ENCODE measurements around the gene PPP1CA.
"Not testable (repeated sequence)": the region's sequence is repeated elsewhere in the genome, so short reads cannot be mapped to it uniquely, and the experiment has no call there.

Gene PPP1CA

GRCh38 chr11:67434395-67434881, 32.8 kb upstream of the PPP1CA start:
- no peak for DNase-seq

DNA sequence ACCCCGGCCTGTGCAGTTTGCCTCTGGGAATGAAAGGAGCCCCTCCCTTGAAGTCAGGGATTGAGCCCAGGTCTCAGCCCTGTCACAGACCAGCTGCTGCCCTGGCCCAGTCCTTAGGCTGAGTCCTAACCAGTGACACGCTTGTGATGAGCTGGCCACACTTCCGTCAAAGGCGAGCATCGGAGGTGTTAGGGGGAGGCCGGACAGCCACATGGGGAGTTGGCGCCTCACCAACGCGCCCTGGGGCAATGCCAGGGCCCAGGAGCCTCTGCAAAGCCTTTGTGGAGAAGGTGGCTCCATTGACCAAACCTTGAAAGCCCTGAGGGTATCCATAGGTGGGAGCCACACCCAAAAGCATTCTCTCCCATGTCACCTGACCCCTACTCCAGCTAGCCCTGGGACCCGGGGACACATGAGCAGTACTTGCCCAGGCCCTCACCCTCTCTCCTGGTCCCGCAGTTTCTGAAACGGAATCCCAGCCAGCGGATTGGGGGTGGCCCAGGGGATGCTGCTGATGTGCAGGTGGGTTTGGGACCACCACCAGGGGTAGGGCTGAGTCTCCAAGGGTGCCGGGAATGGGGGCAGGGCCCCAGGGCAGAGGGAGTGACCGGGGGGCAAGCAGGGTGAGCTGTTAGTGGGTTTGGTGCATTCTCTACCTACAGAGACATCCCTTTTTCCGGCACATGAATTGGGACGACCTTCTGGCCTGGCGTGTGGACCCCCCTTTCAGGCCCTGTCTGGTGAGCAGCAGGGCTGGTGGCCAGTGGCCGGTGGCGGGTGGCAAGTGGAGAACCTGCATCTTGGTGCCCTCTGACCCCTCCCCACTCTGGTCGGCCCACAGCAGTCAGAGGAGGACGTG, 32.1 kb upstream of the PPP1CA start:
- no peak for DNase-seq

- DNase-seq: no peak
Measured at GRCh38 chr11:67432655-67433349, 31.1 kb upstream of the PPP1CA start.

DNA sequence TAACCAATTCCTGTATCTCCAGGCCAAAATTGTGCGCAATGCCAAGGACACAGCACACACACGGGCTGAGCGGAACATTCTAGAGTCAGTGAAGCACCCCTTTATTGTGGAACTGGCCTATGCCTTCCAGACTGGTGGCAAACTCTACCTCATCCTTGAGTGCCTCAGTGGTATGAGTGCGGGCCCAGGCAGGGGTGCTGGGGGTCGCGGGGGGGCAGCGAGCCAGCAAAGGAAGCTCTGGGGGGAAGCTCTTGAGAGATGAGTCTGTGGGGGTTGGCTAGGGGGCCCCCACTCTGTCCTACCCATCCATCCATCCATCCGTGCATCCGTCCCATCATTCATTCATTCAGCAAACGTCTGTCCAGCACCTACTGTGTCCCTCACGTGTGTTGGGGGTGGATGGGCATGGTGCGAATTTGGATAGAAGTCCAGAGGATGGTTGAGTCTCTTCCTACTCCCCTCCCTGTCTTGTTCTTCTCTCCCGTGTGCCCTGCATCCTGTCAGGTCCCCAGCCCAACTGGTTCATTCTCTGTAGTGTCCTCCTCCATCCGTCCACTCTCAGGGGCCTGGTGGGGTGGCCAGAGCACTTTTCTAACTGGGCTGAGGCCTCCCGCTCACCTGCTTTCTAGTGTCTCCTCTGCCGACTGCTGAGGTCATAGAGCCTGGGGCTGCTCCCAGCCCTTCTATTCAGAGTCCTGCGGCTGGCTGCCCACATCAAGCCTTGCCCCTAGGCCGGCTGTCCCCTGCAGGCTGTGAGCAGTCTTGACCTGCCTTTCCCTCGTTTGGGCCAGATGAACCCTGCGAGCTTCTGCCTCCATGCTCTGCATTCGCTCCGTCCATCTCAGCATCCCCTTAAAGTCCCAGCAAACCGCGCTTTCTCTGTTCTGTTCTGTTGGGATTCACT, 29.9 kb upstream of the PPP1CA start:
- no peak for DNase-seq

- no peak for DNase-seq
Measured at GRCh38 chr11:67429722-67430121, 28.1 kb upstream of the PPP1CA start.

GRCh38 chr11:67429038-67429668, 27.5 kb upstream of the PPP1CA start:
- DNase-seq: no peak

GRCh38 chr11:67428052-67429001, 26.7 kb upstream of the PPP1CA start, which contains the start of gene RPS6KB2:
Gene RPS6KB2, plus strand, starts transcription at chr11:67428494. Its CDS starts 52 bp downstream, at chr11:67428546.
- DNase-seq: peak; percentile 98

- not testable (repeated sequence) for DNase-seq
Measured at GRCh38 chr11:67427364-67427859, 25.8 kb upstream of the PPP1CA start.

DNA sequence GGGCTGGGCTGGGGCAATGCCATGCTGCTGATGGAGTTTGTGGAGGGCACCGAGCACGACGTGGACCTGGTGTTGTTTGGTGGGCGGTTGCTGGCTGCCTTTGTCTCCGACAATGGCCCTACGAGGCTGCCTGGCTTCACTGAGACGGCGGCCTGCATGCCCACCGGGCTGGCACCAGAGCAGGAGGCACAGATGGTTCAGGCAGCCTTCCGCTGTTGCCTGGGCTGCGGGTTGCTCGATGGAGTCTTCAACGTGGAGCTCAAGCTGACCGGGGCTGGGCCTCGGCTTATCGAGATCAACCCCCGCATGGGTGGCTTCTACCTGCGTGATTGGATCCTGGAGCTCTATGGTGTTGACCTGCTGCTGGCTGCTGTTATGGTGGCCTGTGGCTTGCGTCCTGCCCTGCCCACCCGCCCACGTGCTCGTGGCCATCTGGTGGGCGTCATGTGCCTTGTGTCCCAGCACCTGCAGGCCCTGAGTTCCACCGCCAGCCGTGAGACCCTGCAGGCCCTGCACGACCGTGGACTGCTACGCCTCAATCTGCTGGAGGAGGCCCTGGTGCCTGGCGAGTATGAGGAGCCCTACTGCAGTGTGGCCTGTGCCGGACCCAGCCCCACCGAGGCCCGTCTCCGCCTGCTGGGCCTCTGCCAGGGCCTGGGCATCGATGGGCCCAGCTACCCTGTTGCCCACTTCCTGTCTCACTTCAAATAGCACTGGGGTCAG, 22.4 kb upstream of the PPP1CA start:
- no peak for DNase-seq

- no peak for DNase-seq
Measured at GRCh38 chr11:67423466-67423865, 21.8 kb upstream of the PPP1CA start.

GRCh38 chr11:67422891-67423290, 21.2 kb upstream of the PPP1CA start:
- DNase-seq: peak; percentile 87

DNA sequence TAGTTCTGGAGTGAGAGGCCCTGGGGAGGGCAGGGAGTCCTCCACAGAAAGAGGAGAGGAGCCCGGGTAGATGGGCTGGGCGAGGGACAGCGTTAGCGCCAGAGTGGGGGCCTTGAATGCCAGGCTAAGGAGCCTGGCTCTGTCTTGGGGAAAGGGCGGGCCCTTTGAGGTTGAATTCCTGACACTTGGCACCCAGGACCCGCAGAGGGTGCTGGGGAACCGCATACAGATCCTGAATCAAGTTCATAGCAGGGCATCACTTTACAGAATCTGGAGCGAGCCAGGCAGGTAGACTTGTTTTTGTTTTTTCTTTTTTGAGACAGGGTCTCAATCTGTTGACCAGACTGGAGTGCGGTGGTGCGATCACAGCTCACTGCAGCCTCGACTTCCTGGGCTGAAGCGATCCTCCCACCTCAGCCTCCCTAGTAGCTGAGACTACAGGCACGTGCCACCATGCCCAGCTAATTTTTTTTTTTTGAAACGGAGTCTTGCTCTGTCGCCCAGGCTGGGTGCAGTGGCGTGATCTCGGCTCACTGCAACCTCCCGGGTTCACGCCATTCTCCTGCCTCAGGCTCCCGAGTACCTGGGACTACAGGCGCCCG, 19.9 kb upstream of the PPP1CA start:
- DNase-seq: no peak

DNA sequence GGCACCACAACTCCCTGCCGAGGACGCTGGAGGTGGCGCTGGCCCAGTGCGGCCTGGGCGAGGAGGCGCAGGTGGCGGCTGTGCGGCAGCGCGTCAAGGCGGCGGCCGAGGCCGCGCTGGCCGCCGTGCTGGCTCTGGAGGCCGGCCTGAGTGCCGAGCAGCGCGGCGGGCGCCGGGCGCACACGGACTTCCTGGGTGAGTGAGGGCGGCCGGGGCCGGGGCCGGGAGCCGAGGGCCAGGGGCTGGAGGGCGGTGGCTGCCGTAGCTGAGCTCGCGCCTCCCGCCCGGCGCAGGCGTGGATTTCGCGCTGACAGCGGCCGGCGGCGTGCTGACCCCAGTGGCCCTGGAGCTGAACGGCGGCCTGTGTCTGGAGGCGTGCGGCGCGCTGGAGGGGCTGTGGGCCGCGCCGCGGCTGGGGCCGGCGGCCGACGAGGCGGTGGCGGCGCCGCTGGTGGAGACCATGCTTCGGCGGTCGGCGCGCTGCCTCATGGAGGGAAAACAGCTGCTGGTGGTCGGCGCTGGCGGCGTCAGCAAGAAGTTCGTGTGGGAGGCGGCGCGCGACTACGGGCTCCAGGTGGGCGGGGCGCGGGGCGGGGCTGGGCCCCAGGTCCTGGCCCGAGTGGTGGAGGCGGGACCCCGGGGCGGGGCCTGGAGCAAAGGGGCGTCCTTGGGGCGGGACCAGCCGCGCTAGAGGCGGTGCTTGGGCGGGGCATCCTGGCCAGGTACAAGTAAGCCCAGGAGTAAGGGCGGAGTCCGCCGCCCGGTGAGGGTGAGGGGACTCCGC, 19.2 kb upstream of the PPP1CA start:
- DNase-seq: peak; percentile 99

DNA sequence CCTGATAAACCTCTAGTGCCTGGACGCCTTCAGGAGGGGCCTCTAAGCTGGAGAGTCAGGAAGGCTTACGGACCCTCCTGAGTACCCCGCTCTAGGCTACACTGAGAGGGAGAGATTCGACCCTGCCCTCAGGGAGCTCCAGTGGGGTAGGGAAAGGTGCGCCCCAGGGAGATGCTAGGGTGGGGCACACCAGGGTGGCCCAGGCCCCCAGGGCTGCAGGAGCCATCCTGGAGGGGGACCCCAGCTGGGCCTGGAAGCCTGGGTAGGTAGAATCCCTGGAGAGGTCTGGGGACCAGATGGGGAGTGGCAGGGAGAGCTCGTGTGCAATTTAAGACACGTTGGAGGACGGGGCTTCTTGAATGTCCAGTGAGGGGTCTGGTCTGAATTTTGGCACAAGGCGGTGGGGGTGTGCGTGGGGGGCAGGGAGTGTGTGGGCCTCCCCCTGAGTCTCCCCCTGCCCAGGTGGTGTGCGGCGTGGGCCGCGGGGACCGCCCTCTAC, 18.5 kb upstream of the PPP1CA start:
- DNase-seq: no peak

DNA sequence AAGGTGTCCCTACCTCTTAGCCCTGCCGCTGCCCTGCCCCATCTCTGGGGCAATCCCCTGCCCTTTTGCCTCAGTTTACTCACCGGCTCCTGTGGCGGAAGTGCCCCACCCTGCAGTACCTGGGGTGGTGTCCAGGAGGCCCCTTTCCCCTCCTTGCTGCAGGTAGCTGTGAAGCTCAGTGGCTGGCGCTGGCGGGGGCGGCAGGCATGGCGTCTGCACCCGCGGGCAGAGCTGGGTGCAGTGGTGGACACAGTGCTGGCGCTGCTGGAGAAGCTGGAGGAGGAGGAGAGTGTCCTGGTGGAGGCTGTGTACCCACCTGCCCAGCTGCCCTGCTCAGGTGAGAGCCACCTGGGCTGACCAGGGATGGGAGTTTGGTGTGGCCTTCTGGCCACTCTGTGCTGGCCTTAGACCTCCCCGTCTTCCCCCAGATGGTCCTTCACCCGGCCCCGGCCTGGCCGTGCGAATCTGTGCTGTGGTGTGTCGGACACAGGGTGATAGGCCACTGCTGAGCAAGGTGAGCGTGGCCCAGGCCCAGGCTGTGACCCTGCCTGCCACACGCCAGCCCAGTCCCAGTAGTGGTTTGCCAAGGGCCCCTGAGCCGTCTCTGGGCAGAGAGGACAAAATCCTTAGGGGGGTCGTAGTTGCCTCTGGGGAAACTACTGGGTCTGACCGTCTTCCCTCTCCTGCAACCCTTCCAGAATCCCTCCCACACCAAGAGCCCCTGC, 17.8 kb upstream of the PPP1CA start:
- DNase-seq: no peak

DNA sequence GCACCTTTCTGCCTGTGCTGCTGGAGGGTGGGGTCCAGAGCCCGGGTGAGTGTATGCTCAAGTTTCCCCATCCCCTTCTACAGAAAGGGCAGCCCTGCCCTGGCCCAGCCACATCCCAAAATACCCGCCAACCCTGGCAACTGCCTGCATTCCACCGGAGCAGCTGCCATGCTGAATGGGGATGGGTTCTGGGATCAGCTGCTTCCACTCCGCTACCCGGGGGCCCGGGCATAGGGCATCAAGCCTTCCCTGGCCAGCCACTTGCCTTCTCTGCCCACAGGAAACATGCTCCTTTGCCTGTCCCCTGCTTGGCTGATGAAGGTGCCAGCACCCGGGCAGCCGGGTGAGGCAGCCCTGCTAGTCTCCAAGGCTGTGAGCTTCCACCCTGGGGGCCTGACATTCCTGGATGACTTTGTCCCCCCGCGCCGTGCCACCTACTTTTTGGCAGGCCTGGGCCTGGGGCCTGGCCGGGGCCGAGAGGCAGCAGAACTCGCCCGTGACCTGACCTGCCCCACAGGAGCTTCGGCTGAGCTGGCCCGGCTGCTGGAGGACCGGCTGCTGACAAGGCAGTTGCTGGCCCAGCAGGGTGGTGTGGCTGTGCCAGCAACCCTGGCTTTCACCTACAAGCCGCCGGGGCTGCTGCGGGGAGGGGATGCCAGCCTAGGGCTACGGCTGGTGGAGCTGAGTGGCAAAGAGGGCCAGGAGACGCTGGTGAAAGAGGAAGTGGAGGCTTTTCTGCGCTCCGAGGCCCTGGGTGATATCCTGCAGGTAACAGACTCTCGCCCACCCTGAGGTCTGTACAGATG, 17.0 kb upstream of the PPP1CA start:
- DNase-seq: no peak

- DNase-seq: no peak
Measured at GRCh38 chr11:67417425-67417824, 15.8 kb upstream of the PPP1CA start.

Data from islet precursor cell (in vitro differentiated cells).